GM13977 (cell line): ENCODE results near the gene PTPRU.
"Not testable (repeated sequence)": the region's sequence is repeated elsewhere in the genome, so short reads cannot be mapped to it uniquely, and the experiment has no call there.

Experiments used
- DNase-seq: peaks from one replicate; pipeline ENCODE4 v3.0.0; 2012; ENCODE audit warnings: low spot score
- CTCF ChIP-seq: IDR thresholded peaks from 2 replicates; pipeline ENCODE4 v1.5.1; 2012; ENCODE audit warnings: mild to moderate bottlenecking, control low read depth; ENCODE audit not compliant: insufficient read depth; ENCODE audit errors: extremely low read depth, missing control alignments
- in situ Hi-C: fragments of 300-500 bp; cut with MboI; formaldehyde crosslinking; loops from one replicate; pipeline ENCODE4 v1.12.0; 2022; ENCODE audit warnings: low sequenced_read_pairs, low pct_unique_long_range_greater_than_20kb, mixed read lengths, inconsistent platforms; ENCODE audit not compliant: unreplicated experiment

The PTPRU gene

GRCh38 chr1:29218223-29218622 lies 18.1 kb upstream of the PTPRU start:
- TF ChIP-seq CTCF, result no peak
- DNase-seq, result no peak
- in situ Hi-C loops, result no loop called here

- no peak for DNase-seq
- TF ChIP-seq CTCF, result no peak
- in situ Hi-C loops, result no loop called here
Measured at GRCh38 chr1:29221296-29221695, 15.0 kb upstream of the PTPRU start.

DNA sequence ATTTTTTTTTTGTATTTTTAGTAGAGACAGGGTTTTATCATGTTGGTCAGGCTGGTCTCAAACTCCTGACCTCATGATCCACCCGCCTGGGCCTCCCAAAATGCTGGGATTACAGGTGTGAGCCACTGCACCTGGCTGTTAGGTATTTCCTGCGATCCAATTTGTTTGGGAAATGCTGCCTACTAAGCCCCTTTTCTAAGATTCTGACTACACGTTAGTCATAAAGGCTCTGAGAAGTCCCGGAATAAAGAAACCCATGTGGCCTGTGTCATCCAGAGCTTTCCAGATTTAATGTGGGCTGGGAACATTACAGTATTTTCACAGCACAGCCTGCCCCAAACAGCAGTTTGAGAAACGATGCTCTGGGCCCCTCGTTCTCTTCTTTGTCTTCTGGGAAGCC lies 14.1 kb upstream of the PTPRU start:
- in situ Hi-C loops, DNase-seq: not testable (repeated sequence)

GRCh38 chr1:29222686-29223085 lies 13.6 kb upstream of the PTPRU start:
- in situ Hi-C loops, result no loop called here
- no peak for TF ChIP-seq CTCF
- DNase-seq, result no peak

GRCh38 chr1:29223521-29223920 lies 12.8 kb upstream of the PTPRU start:
- no peak for TF ChIP-seq CTCF
- no peak for DNase-seq
- in situ Hi-C loops, result no loop called here

GRCh38 chr1:29224356-29224837 lies 11.9 kb upstream of the PTPRU start:
- in situ Hi-C loops, result no loop called here
- TF ChIP-seq CTCF, result no peak
- DNase-seq, result no peak

- no peak for TF ChIP-seq CTCF
- DNase-seq, result no peak
Measured at GRCh38 chr1:29225361-29225760, 11.0 kb upstream of the PTPRU start.

More at GRCh38 chr1:29225361-29225760, 11.0 kb upstream of the PTPRU start:
- in situ Hi-C loops, result no loop called here
